BLaER1 (cell line): ENCODE data around the gene METTL22.
A peak's percentile ranks its signal among the peaks of the same experiment; 100 is the strongest.

ENCODE experiments used
- H3K27ac ChIP-seq: shearing (Covaris generic); formaldehyde crosslinking; 2 replicates; pipeline ENCODE4 v1.8.1; 2022
- H3K27me3 ChIP-seq: shearing (Covaris generic); formaldehyde crosslinking; 2 replicates; pipeline ENCODE4 v1.8.1; 2022
- H3K36me3 ChIP-seq: shearing (Covaris generic); formaldehyde crosslinking; 2 replicates; pipeline ENCODE4 v1.8.1; 2022
- H3K4me1 ChIP-seq: shearing (Covaris generic); formaldehyde crosslinking; 2 replicates; pipeline ENCODE4 v1.8.1; 2022
- H3K4me2 ChIP-seq: shearing (Covaris generic); formaldehyde crosslinking; 2 replicates; pipeline ENCODE4 v1.8.1; 2022
- H3K4me3 ChIP-seq: shearing (Covaris generic); formaldehyde crosslinking; 2 replicates; pipeline ENCODE4 v1.8.1; 2022
- H3K9ac ChIP-seq: shearing (Covaris generic); formaldehyde crosslinking; 2 replicates; pipeline ENCODE4 v1.8.1; 2022
- H3K9me3 ChIP-seq: shearing (Covaris generic); formaldehyde crosslinking; 2 replicates; pipeline ENCODE4 v1.8.1; 2022
- H4K20me1 ChIP-seq: shearing (Covaris generic); formaldehyde crosslinking; 2 replicates; pipeline ENCODE4 v1.8.1; 2022
- Cebpa-rat ChIP-seq: shearing (Covaris generic); IDR thresholded peaks from 2 replicates; pipeline ENCODE4 v1.8.1; 2022

The METTL22 gene

GRCh38 chr16:8581831-8582580 lies 39.5 kb upstream of the METTL22 start:
- peaks cover 4% of the 10 kb centered on the region; the same call in 1 of the 2 replicates for H3K9me3 ChIP-seq
- no peak overlapping the region for H3K4me3 ChIP-seq
- H3K4me1 ChIP-seq: peaks cover 21% of the 10 kb centered on the region
- peak overlapping the region; percentile 65 for H3K4me2 ChIP-seq
- H3K27ac ChIP-seq: peak overlapping the region; percentile 57
- TF ChIP-seq Cebpa-rat: no peak
- no peak overlapping the region for H3K9ac ChIP-seq
- H4K20me1 ChIP-seq: no peaks in the 10 kb centered on the region
- H3K27me3 ChIP-seq: no peaks in the 10 kb centered on the region
- no peaks in the 10 kb centered on the region for H3K36me3 ChIP-seq

GRCh38 chr16:8583199-8583598 lies 38.3 kb upstream of the METTL22 start:
- TF ChIP-seq Cebpa-rat: no peak
- Histone ChIP-seq H3K4me3 (no peak overlapping the region), H3K9ac (no peak overlapping the region), H3K27ac (no peak overlapping the region), H4K20me1 (no peaks in the 10 kb centered on the region), H3K4me2 (peak overlapping the region; percentile 65; the same call in 1 of the 2 replicates), H3K27me3 (peaks cover 7% of the 10 kb centered on the region), H3K36me3 (no peaks in the 10 kb centered on the region), H3K4me1 (peaks cover 19% of the 10 kb centered on the region), H3K9me3 (peaks cover 4% of the 10 kb centered on the region; the same call in 1 of the 2 replicates)

- H3K27me3 ChIP-seq: peaks cover 12% of the 10 kb centered on the region
- TF ChIP-seq Cebpa-rat: no peak
- no peak overlapping the region for H3K4me3 ChIP-seq
- H3K27ac ChIP-seq: no peak overlapping the region
- no peak overlapping the region for H3K4me2 ChIP-seq
- H4K20me1 ChIP-seq: no peaks in the 10 kb centered on the region
- peaks cover 4% of the 10 kb centered on the region; the same call in 1 of the 2 replicates for H3K9me3 ChIP-seq
- peaks cover 19% of the 10 kb centered on the region for H3K4me1 ChIP-seq
- H3K9ac ChIP-seq: no peak overlapping the region
- no peaks in the 10 kb centered on the region for H3K36me3 ChIP-seq
Observed at GRCh38 chr16:8583732-8584131, 37.8 kb upstream of the METTL22 start.

- Histone ChIP-seq H3K4me1 (peaks cover 19% of the 10 kb centered on the region), H3K27ac (no peak overlapping the region), H3K9ac (no peak overlapping the region), H4K20me1 (no peaks in the 10 kb centered on the region), H3K4me2 (no peak overlapping the region), H3K9me3 (peaks cover 12% of the 10 kb centered on the region), H3K36me3 (no peaks in the 10 kb centered on the region), H3K4me3 (no peak overlapping the region), H3K27me3 (peaks cover 25% of the 10 kb centered on the region)
- TF ChIP-seq Cebpa-rat: no peak
Observed at GRCh38 chr16:8585041-8585440, 36.5 kb upstream of the METTL22 start.

- H4K20me1 ChIP-seq: no peaks in the 10 kb centered on the region
- H3K27ac ChIP-seq: no peak overlapping the region
- H3K9me3 ChIP-seq: peaks cover 20% of the 10 kb centered on the region
- H3K27me3 ChIP-seq: peaks cover 33% of the 10 kb centered on the region
- H3K4me2 ChIP-seq: no peak overlapping the region
- H3K36me3 ChIP-seq: no peaks in the 10 kb centered on the region
- no peak overlapping the region for H3K4me3 ChIP-seq
- no peak overlapping the region for H3K9ac ChIP-seq
- H3K4me1 ChIP-seq: peaks cover 19% of the 10 kb centered on the region
- TF ChIP-seq Cebpa-rat: no peak
Observed at GRCh38 chr16:8585857-8586256, 35.6 kb upstream of the METTL22 start.

GRCh38 chr16:8587065-8587464 lies 34.4 kb upstream of the METTL22 start:
- Histone ChIP-seq H3K4me1 (peaks cover 13% of the 10 kb centered on the region), H3K4me2 (no peak overlapping the region), H3K4me3 (no peak overlapping the region), H3K27me3 (peaks cover 36% of the 10 kb centered on the region), H3K36me3 (no peaks in the 10 kb centered on the region), H3K9me3 (peaks cover 27% of the 10 kb centered on the region), H4K20me1 (no peaks in the 10 kb centered on the region), H3K9ac (no peak overlapping the region), H3K27ac (no peak overlapping the region)
- TF ChIP-seq Cebpa-rat: no peak

- no peak overlapping the region for H3K4me2 ChIP-seq
- H3K9ac ChIP-seq: no peak overlapping the region
- H3K36me3 ChIP-seq: no peaks in the 10 kb centered on the region
- no peaks in the 10 kb centered on the region for H4K20me1 ChIP-seq
- H3K4me3 ChIP-seq: no peak overlapping the region
- H3K27me3 ChIP-seq: peaks cover 36% of the 10 kb centered on the region
- TF ChIP-seq Cebpa-rat: no peak
- H3K4me1 ChIP-seq: no peaks in the 10 kb centered on the region
- H3K9me3 ChIP-seq: peaks cover 28% of the 10 kb centered on the region
- no peak overlapping the region for H3K27ac ChIP-seq
Observed at GRCh38 chr16:8588682-8589056, 32.8 kb upstream of the METTL22 start.

GRCh38 chr16:8589057-8589899 lies 32.2 kb upstream of the METTL22 start:
- Histone ChIP-seq H4K20me1 (no peaks in the 10 kb centered on the region), H3K9me3 (peaks cover 28% of the 10 kb centered on the region), H3K9ac (no peak overlapping the region), H3K27me3 (peaks cover 36% of the 10 kb centered on the region), H3K36me3 (no peaks in the 10 kb centered on the region), H3K4me2 (no peak overlapping the region), H3K27ac (no peak overlapping the region), H3K4me1 (no peaks in the 10 kb centered on the region), H3K4me3 (no peak overlapping the region)
- no peak for TF ChIP-seq Cebpa-rat

GRCh38 chr16:8589900-8590688 lies 31.4 kb upstream of the METTL22 start, which contains the start of gene TMEM114:
TMEM114 (minus strand) TSS chr16:8590511; CDS start chr16:8589838, 673 bp downstream.
- Histone ChIP-seq H3K4me3 (no peak within 1 kb of the TSS), H3K4me2 (no peak within 1 kb of the TSS), H3K9ac (no peak within 1 kb of the TSS), H3K27ac (no peak within 1 kb of the TSS), H3K36me3 (no peaks in the 10 kb centered on the region), H4K20me1 (no peaks in the 10 kb centered on the region), H3K4me1 (no peaks in the 10 kb centered on the region), H3K27me3 (peaks cover 36% of the 10 kb centered on the region), H3K9me3 (peaks cover 24% of the 10 kb centered on the region)
- TF ChIP-seq Cebpa-rat: no peak
